ENCODE measurements around the gene POLG. TPM values are rescaled to one million over a fixed set of nuclear protein-coding genes. Genes with fewer than 3 reads are reported as not detected.

The POLG gene
- total RNA-seq, 1 experiment from 2014 or later = 83.6 TPM

DNA sequence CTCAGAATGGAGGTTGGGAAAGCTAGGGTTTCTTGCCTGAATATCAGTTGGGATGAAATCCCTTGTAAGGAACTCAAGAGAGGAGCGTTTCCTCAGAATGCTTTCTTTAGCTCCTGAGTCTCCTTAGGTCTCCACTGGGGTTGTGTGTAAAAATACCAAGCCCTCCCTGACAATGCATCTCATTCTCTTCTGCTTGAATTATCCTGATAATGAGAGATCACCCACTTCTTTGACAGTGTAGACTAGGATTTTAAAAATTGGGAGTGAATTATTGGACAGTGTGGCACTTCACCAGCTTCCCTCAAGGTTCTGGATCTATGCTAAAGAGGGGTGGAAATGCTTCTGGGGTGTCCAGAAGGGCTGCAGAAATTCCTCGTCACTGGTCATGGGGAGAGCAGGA, 41.8 kb upstream of the POLG start:
- H3K36me3 Mint-ChIP-seq (ENCODE audit: insufficient read depth, unreplicated experiment) = no peaks in the 10 kb centered on the region
- TF ChIP-seq, protein P1, sequence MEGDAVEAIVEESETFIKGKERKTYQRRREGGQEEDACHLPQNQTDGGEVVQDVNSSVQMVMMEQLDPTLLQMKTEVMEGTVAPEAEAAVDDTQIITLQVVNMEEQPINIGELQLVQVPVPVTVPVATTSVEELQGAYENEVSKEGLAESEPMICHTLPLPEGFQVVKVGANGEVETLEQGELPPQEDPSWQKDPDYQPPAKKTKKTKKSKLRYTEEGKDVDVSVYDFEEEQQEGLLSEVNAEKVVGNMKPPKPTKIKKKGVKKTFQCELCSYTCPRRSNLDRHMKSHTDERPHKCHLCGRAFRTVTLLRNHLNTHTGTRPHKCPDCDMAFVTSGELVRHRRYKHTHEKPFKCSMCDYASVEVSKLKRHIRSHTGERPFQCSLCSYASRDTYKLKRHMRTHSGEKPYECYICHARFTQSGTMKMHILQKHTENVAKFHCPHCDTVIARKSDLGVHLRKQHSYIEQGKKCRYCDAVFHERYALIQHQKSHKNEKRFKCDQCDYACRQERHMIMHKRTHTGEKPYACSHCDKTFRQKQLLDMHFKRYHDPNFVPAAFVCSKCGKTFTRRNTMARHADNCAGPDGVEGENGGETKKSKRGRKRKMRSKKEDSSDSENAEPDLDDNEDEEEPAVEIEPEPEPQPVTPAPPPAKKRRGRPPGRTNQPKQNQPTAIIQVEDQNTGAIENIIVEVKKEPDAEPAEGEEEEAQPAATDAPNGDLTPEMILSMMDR (IDR thresholded peaks at IDR 0.05; ENCODE audit: unreplicated experiment) = no peak
- CTCF ChIA-PET = no interaction called here
- H3K27ac Mint-ChIP-seq (ENCODE audit: unreplicated experiment) = no peak overlapping the region
- intact Hi-C loops (cut with micrococcal nuclease; ENCODE audit: unreplicated experiment) = no loop called here
- BruUV-seq (replicated peaks) = no TSS peak
- H3K27me3 Mint-ChIP-seq (ENCODE audit: unreplicated experiment) = peaks cover 97% of the 10 kb centered on the region
- peaks cover 17% of the 10 kb centered on the region for H3K4me1 Mint-ChIP-seq (ENCODE audit: low read depth, unreplicated experiment)
- H3K9me3 Mint-ChIP-seq (ENCODE audit: low read depth, unreplicated experiment) = no peaks in the 10 kb centered on the region
- no peak overlapping the region for H3K4me3 Mint-ChIP-seq (ENCODE audit: low read depth, unreplicated experiment)
- DNase-seq = no peak

DNA sequence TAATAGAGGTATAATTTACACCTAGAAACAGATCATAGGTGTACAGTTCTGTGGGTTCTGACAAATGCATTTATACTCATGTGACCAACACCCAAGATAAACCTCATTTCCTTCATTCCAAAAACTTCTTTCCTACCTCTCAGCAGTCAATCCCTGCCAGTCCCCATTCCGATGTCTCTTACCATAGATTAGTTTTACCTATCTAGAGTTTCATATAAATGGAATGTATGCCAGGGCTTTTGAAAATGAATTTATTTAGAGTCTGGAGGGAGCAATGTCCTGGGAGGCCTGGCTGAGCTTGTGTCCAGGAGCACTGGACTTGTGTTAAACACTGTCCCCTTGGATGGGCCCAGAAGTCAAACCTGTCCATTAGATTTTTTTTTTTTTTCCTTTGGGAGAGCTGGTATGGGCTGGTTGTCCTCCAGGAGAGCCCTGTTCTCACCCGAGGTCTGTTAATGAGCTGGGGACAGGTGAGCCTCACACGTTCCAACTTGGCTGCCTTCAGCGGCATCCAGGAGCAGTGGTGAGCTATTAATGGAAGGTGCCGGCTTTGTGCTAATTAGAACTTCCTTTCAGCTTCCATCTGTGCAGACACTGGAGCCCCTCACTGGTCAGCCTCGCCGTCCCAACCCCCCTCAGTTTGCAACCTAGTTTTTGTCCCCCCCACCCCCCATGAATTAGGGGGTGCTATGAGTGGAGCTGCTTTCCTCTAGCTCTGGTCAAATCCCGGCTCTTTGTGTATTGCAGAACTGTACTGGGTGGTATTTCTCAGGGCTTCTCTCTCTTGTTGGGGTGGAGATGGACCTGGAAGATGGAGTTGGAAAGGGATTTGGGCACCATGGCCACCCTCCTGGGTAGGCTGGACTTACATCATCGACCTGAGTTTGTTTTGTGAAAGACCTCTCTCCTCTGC, 40.7 kb upstream of the POLG start:
- TF ChIP-seq, protein P1 (IDR thresholded peaks at IDR 0.05; ENCODE audit: unreplicated experiment) = no peak
- CTCF ChIA-PET = interaction anchor here (0.7 to 1.2 kb wide), 2 partner anchors 16 kb away, joined by 4 to 5 read pairs; no protein-coding TSS in a partner anchor
- no peak for DNase-seq
- Mint-ChIP-seq H3K9me3 (ENCODE audit: low read depth, unreplicated experiment) (no peaks in the 10 kb centered on the region), H3K27ac (ENCODE audit: unreplicated experiment) (no peak overlapping the region), H3K36me3 (ENCODE audit: insufficient read depth, unreplicated experiment) (no peaks in the 10 kb centered on the region), H3K27me3 (ENCODE audit: unreplicated experiment) (peaks cover 97% of the 10 kb centered on the region), H3K4me1 (ENCODE audit: low read depth, unreplicated experiment) (peaks cover 17% of the 10 kb centered on the region), H3K4me3 (ENCODE audit: low read depth, unreplicated experiment) (no peak overlapping the region)
- no TSS peak for BruUV-seq (replicated peaks)
- intact Hi-C loops (cut with micrococcal nuclease; ENCODE audit: unreplicated experiment) = no loop called here

DNA sequence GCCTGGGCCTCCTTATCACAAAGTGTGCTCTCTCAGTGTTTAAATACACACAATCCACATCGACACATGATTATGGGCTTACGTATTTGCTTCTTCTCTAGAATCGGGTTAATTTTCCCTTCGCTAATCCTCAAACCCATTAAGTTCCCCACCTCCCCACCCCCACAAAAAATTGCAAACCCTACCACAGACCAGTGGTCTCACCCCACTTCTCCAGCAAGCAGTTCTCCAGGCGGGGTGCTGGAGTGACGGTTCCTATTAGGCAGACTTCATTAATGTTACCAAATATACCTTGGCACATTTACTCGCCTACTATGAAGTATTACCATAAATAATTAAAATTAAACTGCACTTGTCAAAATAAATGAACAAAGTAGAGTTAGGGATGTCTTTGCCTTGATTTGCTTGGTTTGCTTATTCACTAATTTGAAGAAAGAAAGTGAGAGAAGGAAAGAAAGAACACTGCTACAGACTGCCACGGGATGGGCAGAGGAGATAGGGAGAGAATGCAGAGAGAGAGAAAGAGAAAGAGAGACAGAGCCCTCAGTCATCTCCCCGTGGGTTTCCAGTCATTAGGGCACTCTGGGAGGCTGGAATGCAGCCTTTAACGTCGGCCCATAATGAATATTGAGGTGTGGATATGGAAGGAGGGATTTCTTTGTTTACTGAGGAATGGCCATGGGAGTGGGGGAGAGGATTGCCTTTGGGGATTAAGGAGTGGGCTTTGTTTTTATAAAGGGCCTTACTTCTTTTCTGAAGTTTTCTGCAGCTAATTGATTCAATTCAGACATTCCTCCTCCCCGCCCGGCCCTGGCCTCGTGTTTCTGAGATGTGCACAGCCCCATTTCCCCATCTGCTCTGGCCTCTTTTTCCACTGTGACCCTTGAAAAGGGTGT, 39.7 kb upstream of the POLG start:
- no TSS peak for BruUV-seq (replicated peaks)

More for the DNA sequence above, 39.7 kb upstream of the POLG start:
- no peak for DNase-seq
- H3K9me3 Mint-ChIP-seq (ENCODE audit: low read depth, unreplicated experiment) = no peaks in the 10 kb centered on the region
- CTCF ChIA-PET = interaction anchor here (1.2 kb wide), 1 partner anchor 15 kb away, joined by 5 read pairs; no protein-coding TSS in a partner anchor
- no peak overlapping the region for H3K4me3 Mint-ChIP-seq (ENCODE audit: low read depth, unreplicated experiment)
- peaks cover 8% of the 10 kb centered on the region for H3K4me1 Mint-ChIP-seq (ENCODE audit: low read depth, unreplicated experiment)
- H3K27me3 Mint-ChIP-seq (ENCODE audit: unreplicated experiment) = peaks cover 97% of the 10 kb centered on the region
- TF ChIP-seq, protein P1 (IDR thresholded peaks at IDR 0.05; ENCODE audit: unreplicated experiment) = no peak
- no peaks in the 10 kb centered on the region for H3K36me3 Mint-ChIP-seq (ENCODE audit: insufficient read depth, unreplicated experiment)
- intact Hi-C loops (cut with micrococcal nuclease; ENCODE audit: unreplicated experiment) = no loop called here
- H3K27ac Mint-ChIP-seq (ENCODE audit: unreplicated experiment) = no peak overlapping the region
